Cardiac muscle cell (in vitro differentiated cells and primary cell): ENCODE measurements around the gene KCTD1. TPM values are rescaled to one million over a fixed set of nuclear protein-coding genes. Genes with fewer than 3 reads are reported as not detected.

ENCODE experiments used
- DNase-seq, 2 donors: peaks; one replicate each; pipeline versions ENCODE4 v3.0.0 to v3.0.0-alpha.2; 2010 to 2017; ENCODE audit warnings: low read depth in 1 of 2, low spot score in 1 of 2
- H3K27ac ChIP-seq: fragments of 200-600 bp; sonication (generic); 2 replicates; pipeline ENCODE4 v1.5.1; 2016
- H3K27me3 ChIP-seq: fragments of 200-600 bp; sonication (generic); 2 replicates; pipeline ENCODE4 v1.6.0; 2016; ENCODE audit warnings: control low read depth
- H3K36me3 ChIP-seq: fragments of 200-600 bp; sonication (generic); 2 replicates; pipeline ENCODE4 v1.5.1; 2016; ENCODE audit warnings: control low read depth
- H3K4me1 ChIP-seq: fragments of 200-600 bp; sonication (generic); 2 replicates; pipeline ENCODE4 v1.8.1; 2017; ENCODE audit warnings: low read depth, mild to moderate bottlenecking, mixed run types
- H3K4me3 ChIP-seq: fragments of 200-600 bp; sonication (generic); 2 replicates; pipeline ENCODE4 v1.5.1; 2016; ENCODE audit warnings: mild to moderate bottlenecking
- H3K9me3 ChIP-seq: fragments of 200-600 bp; sonication (generic); 2 replicates; pipeline ENCODE4 v1.5.1; 2017; ENCODE audit warnings: low read depth, mild to moderate bottlenecking, control low read depth
- CTCF ChIP-seq: IDR thresholded peaks from 2 replicates; pipeline ENCODE4 v1.5.1; 2012; ENCODE audit warnings: low read depth, mild to moderate bottlenecking, low read length
- polyA plus RNA-seq: library from polyadenylated mRNA; unstranded; fragments of >200 nt; fragmentation: Nextera tagmentation; extraction: Ambion mirVana; gene quantifications from 2 replicates; pipeline ENCODE4 v1.2.1, GENCODE V29; 2016
- total RNA-seq: library from RNA; depleted of rRNA; stranded (reverse); fragments of >200 nt; gene quantifications from 2 replicates; pipeline ENCODE4 v1.2.3, GENCODE V29; 2016

Gene KCTD1
- total and polyA plus RNA-seq, 2 experiments from 2014 or later, result 3.9 to 23.1 TPM

- Histone ChIP-seq H3K36me3 (no peaks in the 10 kb centered on the region), H3K4me3 (no peak overlapping the region), H3K4me1 (peaks cover 1% of the 10 kb centered on the region), H3K9me3 (no peaks in the 10 kb centered on the region), H3K27me3 (no peaks in the 10 kb centered on the region), H3K27ac (no peak overlapping the region)
- no peak for TF ChIP-seq CTCF
- no peak for DNase-seq
Measured at GRCh38 chr18:26532367-26533340, 15.7 kb downstream of the KCTD1 start.

GRCh38 chr18:26531605-26532298, 16.6 kb downstream of the KCTD1 start:
- no peak overlapping the region for H3K27ac ChIP-seq
- H3K9me3 ChIP-seq, result no peaks in the 10 kb centered on the region
- H3K4me1 ChIP-seq, result peaks cover 10% of the 10 kb centered on the region
- H3K4me3 ChIP-seq, result no peak overlapping the region
- no peak for TF ChIP-seq CTCF
- no peaks in the 10 kb centered on the region for H3K36me3 ChIP-seq
- no peaks in the 10 kb centered on the region for H3K27me3 ChIP-seq
- no peak for DNase-seq

GRCh38 chr18:26526966-26527234, 21.5 kb downstream of the KCTD1 start:
- no peaks in the 10 kb centered on the region for H3K36me3 ChIP-seq
- no peak for DNase-seq
- peaks cover 18% of the 10 kb centered on the region for H3K4me1 ChIP-seq
- no peak for TF ChIP-seq CTCF
- no peak overlapping the region for H3K4me3 ChIP-seq
- no peaks in the 10 kb centered on the region for H3K27me3 ChIP-seq
- no peaks in the 10 kb centered on the region for H3K9me3 ChIP-seq
- H3K27ac ChIP-seq, result no peak overlapping the region

- Histone ChIP-seq H3K4me1 (peaks cover 18% of the 10 kb centered on the region), H3K36me3 (no peaks in the 10 kb centered on the region), H3K4me3 (no peak overlapping the region), H3K27ac (no peak overlapping the region), H3K9me3 (no peaks in the 10 kb centered on the region), H3K27me3 (no peaks in the 10 kb centered on the region)
- no peak for DNase-seq
- no peak for TF ChIP-seq CTCF
Measured at GRCh38 chr18:26526128-26526965, 22.0 kb downstream of the KCTD1 start.
